GM18867 (cell line): ENCODE results near the gene STAC2.
"Not testable (repeated sequence)": the region's sequence is repeated elsewhere in the genome, so short reads cannot be mapped to it uniquely, and the experiment has no call there.

Source experiments
- ATAC-seq: cut with Tn5 transposase; IDR thresholded peaks from one replicate; pipeline ENCODE4 v1.9.1; 2021; ENCODE audit warnings: mild to moderate bottlenecking, moderate library complexity; ENCODE audit not compliant: unreplicated experiment

The STAC2 gene, protein sequence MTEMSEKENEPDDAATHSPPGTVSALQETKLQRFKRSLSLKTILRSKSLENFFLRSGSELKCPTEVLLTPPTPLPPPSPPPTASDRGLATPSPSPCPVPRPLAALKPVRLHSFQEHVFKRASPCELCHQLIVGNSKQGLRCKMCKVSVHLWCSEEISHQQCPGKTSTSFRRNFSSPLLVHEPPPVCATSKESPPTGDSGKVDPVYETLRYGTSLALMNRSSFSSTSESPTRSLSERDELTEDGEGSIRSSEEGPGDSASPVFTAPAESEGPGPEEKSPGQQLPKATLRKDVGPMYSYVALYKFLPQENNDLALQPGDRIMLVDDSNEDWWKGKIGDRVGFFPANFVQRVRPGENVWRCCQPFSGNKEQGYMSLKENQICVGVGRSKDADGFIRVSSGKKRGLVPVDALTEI

DNA sequence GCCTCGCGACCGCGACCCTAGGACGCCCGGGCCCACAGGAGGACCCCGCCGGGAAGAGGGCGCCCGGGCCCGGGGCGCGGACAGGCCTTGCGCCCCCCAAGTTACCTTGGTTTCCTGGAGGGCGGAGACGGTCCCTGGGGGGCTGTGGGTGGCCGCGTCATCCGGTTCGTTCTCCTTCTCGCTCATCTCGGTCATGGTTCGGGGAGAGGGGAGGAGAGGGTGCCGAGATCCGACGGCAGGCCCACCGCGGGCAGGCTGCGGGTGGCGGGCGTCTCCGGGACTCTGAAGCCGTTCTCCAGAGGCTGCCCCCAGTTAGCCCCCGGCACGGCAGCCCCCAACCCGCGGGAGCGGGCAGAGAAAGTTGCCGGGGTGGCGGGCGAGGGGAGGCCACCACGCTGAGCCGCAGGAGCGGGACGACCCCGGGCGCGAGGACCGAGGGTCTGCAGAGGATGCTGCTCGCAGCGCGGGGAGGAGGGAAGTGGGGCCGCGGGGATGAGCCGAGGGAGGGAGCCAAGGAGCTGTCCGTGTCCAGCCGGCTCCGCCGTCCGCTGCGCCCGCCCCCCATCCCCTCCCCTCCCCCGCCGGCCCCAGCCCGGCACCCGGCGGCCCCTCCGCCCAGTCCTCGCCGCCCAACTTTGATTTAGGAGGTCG lies at the start of gene STAC2:
Gene STAC2 (minus strand): TSS at position 638 of the 651 bp plus-strand sequence. CDS start 443 bp downstream, at position 195.
- ATAC-seq = no peak

DNA sequence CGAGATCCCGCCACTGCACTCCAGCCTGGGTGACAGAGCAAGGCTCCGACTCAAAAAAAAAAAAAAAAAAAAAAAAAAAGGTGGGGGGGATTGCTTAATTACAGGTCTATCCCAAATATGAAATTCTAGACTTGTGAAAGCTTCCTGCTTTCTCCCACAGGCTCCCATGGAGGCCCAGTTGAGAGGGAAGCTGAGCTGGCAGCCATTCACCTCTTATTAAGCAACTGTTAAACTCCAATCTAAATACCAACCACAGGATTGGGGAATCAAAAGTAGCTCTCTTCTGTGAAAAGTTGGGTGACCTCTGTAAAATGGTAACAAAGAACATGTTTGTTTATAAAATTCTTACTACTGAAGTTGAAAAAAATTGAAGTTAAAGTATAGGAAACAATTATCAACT lies 45.8 kb upstream of the STAC2 start:
- ATAC-seq = no peak

DNA sequence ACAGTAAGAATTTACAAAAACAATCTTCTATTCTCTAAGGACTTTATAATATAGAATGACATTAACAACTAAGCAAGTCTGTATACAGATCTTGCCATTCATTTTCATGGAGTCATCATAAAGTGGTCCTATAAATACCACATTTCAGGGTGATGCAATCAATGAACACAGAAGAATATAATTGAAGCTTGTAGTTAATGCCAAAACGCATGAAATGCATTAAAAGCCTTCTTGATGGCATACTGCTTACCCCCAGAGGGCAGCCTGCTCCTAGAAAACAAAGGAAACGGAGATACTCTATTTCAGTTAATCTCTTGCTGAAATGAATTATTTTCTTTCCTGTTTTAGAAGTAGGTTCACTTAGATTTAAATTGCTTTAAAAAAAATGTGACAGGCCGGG lies 45.2 kb upstream of the STAC2 start:
- ATAC-seq = no peak

DNA sequence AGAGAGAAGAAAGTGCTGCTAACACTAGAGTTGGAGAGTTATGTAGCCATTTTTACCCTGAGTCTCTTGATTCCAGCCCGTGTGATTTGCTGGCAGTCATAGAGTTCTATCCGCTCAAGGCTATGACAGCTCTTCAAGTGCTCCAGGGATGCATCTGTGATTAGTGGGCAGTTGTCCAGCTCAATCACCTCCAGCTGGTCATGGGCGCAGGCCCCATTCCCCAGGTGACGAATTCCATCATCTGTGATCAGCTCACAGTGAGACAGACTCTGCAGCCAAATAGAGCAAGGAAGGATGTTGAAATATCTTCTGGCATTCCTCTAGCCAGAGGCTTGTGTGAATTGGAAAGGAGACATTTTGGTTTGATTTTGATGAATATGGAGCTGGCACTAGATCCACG lies 38.4 kb upstream of the STAC2 start:
- no peak for ATAC-seq

DNA sequence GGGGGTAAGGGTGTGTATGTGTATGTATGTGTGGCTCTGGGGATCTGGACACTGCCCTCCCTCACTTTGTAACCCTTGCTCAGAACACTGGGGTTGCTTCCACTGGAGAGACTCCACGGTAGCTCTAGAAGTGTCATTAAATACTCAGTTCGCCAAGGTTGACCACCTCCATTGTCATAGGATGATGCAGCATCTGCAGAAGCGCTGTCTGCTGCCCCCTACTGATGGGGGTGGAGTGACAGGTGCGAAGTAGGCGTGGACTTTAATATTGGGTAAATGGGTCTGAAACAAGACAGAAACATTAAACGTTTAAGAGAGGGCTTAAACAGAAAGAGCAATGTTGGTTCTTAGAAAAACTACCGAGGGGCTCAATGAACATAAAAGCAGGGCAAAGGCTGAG lies 35.5 kb upstream of the STAC2 start:
- ATAC-seq = no peak

DNA sequence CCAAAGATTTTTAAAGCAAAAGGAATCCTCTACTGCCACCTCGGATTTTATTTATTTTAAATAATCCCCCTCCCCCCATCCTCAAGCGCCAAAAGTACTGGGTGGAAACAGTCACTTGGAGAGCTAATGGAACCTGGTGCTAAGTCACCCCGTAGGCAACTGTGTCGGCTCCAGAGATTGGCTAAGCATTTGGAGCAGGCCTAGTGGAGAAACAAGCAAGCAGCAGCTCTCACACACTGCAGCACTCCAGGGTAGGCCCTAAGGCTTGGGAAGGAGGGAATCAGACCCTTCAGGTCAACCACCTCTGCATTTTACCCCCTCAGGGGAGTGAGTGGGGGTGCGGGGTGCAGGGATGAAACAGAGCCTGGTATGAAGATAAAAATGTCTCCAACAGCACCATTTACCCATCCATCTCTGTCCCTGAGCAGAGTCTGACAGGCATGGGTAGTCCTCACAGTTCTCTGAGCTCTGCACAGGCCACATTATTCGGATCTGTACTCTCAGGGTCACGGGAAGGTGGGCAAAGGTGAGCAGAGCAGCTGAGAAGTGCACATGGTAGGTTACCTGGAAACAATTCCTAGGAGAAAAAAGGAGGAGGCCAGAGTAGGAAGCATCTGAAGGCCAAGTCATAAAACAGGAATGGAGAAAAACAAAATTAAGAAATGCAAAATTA lies 27.2 kb upstream of the STAC2 start:
- no peak for ATAC-seq

DNA sequence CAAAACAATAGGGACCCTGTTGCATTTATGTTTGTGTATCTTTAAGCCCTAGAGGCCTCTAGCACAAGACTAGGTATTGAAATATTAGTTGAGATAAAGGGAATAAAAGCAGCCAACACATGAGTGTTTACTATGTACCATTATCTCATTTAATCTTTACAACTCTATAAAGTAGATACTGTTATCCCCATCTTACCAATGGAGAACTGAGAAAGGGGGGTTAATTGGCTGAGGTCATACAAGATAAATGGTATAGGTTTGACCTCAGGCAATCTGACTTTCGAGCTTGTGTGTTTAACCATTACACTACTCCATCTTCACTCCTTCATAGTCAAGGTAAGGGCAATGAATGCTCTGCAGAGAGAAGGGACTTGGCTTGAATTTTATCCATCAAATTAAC lies 26.3 kb upstream of the STAC2 start:
- no peak for ATAC-seq

DNA sequence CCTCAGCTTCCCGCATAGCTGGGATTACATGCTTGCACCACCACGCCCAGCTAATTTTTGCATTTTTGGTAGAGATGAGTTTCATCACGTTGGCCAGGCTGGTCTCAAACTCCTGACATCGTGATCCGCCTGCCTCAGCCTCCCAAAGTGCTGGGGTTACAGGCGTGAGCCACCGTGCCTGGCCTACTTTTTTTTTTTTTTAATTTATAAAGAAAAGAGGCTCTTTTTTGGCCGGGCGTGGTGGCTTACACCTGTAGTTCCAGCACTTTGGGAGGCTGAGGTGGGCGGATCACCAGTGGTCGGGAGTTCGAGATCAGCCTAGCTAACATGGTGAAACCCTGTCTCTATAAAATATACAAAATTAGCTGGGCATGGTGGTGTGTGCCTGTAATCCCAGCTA lies 24.3 kb upstream of the STAC2 start:
- not testable (repeated sequence) for ATAC-seq

DNA sequence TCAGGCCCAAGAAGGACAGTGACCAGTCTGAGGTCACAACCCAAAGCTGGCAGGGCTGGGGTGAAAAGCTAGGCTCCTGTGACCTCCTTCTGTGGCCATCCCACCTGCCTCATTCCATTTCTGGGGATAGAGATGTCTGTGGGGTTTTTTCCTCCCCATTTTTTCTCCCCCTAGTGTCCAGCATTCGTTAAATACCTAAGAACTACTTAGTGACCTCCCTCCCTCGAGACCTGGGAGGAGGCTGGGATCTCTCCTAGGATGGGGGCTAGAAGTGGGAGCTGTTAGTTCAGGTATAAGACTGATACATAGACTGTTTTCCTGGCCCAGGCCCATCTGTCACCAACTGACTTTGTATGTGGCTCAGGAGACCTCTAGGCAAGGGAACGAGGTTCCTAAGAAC lies 20.5 kb upstream of the STAC2 start:
- ATAC-seq = no peak

DNA sequence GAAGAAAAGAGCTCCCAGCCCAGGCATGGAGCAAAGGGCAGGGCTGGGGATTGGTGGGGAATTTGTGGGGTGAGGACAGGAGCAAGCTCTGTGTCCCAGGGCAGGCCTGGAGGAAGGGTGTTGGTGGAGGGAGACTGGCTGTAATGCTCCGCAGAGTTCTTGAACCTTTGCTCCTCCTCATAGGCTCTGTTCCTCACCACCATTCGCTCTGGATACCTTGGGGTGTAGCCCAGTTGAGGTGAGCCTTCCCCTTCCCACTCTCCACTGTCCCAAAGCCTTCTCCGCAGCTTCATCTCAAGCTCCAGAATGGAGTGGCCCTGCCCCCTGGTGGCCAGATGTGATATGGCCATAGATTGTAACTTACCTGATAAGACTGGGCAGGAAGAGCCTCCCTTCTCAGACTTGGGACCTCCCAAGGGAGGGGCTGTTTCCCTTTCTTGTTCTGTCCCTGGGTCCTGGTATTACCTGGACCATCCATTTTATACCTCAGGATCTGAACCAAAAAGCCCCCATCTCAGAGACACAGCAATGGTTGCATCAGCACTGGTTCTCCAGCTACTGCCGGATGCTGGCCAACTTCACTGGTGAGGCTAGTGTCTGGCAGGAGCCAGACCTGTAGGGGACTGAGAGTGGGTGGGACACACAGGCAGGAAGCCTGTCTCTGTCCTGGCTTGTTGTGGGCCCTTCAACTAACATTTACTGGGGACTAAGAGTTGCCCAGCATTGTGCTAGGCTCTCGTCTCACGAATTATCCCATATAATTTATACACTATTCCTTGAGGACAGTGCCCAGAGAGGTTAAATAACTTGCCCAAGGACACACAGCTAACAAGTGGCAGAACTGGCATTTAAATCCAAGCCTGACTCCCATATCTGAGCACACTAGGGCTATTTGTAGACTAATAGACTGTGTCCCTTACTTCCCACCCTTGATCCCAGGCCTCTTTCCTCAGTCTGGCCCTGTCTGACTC lies 19.1 kb upstream of the STAC2 start:
- ATAC-seq = no peak

DNA sequence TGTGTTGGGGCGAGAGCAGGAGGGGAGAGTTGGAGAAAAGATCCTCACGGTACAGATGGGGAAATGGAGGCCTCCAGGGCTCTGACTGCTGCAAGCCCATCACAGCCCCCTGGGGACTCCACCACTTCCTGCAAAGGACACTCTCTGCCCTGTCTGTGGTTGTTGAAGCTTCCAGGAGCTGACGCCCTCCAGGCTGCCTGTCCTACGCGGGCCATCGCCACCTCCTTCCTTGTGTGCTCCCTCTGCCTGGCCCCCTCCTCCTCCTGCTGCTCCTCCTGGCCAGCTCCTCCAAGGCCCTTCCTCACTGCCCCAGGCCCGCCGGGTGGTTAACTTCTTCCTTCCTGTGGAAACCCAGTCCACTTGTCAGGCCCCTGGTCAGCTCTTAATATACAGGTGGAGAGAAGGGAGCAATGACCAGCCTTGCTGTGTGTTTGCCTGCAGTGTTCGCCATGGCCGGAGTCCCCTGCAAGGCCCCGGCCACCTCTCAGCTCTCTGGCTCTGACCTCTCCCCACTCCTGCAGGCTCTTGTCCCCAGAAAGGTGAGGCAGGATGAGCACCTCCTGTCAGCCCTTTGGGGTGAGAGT lies 18.4 kb upstream of the STAC2 start:
- ATAC-seq = no peak

DNA sequence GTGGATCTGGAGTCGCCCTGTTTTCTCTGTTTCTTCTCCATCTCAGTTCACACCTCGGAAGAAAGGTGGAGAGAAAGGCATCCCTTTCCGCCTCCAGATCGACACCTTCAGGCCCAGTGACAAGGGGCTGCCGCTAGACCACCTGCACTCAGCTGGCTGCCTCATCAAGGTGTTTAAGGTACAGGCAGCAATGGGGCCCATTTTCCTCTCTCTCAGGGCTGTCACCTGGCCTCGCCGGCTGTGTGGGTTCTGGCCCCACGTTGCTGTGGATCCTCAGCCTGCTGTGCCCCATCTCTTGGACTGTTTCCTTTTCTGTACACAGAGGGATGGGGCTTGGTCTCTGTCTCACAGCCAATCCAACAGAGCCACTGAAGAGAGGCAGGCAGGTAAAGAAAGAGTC lies 17.4 kb upstream of the STAC2 start:
- ATAC-seq = no peak

DNA sequence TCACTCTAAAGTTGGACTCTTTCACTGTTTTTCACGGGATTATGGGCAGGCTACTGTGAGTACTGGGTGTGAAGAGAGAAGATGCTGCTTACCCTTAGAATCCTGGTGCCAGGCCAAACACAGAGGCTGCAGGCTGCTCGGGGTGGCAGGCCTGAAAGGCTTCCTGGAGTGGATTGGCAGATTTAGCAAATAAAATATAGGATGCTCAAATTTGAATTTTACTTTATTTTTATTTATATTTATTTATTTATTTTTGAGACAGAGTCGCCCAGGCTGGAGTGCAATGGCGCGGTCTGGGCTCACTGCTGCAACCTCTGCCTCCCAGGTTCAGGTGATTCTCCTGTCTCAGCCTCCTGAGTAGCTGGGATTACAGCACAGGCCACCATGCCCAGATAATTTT lies 14.9 kb upstream of the STAC2 start:
- no peak for ATAC-seq

DNA sequence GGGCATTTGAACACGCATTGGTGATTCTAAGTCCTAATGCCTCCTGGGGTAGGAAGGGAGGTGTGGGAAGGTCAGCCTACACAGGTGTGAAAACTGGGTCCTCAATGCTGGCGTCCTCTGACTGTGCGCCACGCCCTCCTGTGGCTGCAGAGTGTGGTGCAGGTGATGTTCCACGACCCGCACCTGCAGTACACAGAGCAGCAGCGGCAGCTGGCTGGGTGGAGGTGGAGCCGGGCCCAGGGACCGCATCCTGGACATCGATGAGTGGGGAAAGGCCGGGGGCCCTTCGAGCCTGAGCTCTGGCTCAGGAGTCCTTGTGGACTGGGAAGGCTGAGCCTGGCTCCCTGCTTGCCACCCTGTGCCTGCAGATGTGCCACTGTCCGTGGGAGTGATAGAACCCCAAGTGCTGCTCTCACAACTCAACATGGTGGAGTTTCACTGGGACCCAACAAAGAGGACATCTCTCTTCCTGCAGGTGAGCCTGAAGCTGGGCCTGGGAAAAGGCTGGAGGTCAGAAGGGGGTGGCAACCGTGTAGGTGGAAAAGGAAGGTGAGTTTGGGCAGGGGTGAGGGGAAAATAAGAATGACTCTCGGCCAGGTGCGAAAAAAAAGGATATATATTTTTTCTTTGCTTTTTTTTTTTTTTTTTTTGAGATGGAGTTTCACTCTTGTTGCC lies 14.0 kb upstream of the STAC2 start:
- no peak for ATAC-seq

DNA sequence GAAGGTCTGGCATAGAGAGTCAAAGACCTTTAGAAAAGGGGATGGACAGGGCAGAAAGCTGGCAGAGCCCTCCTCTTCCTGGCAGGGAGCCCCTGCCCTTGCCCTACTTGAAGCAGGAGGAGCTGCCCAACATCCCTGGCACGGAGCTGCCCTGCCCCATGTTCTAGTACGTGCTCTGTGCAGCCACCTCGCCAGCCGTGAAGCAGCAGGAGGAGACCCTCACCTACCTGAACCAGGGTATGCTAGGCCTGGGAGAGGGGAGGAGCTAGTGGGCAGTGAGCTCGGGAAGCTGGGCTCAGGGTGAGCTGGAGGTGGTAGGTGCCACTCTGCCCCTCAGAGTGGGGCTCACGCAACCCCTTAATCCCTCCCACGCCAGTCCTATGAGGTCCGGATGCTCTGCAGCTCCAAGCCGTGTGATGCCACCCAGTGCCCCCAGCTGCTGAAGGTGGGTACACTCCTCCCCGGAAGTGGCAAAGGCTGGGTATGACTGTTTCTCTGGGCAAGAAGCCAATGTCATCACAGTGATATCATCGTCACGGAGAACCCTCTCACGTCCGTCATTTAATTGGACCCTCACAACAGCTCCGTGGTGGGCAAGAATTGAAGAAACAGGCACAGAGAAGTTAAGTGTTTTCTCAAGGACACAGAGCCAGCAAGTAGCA lies 12.7 kb upstream of the STAC2 start:
- no peak for ATAC-seq

DNA sequence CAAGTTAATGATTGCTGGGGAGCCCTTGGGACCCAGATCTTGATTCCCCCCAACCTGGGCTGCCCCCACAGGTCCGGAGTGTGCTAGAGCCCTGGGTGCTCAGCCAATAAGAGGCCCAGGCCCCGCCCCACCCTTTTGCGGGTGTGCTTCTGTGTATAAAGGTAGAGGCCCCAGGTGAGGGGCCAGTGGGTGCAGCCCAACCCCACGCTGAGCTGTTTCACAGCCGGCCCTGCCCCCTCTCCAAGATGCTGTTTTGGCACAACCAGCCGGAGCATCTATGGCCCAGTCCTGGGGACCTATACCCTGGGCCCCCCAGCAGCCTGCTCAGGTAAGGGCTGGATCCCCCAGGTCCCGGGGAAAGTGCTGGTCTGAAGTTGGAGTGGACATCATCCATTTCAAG lies 11.8 kb upstream of the STAC2 start:
- no peak for ATAC-seq

DNA sequence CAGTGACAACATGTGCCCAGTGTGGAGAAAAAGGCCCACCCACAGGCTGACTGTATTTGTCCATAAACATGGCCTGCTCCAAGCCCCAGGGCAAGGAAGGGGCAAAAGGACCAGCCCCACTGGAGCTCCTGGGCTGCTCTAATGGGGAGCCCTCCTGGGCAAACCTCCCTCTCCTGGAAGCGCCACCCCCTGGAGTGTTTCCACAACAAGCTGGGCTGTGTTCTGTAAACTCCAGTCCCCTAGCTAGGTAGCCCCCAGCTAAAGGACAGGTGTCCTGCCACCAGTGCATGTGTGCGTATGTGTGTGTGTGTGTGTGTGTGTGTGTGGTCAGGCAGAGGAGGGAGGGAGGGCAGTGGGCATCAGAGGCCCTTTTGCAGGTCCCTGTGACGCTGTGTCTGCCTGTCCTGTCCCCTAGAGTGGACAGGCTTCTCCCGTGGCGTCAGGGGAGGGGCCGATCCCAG lies 11.3 kb upstream of the STAC2 start:
- ATAC-seq = no peak

DNA sequence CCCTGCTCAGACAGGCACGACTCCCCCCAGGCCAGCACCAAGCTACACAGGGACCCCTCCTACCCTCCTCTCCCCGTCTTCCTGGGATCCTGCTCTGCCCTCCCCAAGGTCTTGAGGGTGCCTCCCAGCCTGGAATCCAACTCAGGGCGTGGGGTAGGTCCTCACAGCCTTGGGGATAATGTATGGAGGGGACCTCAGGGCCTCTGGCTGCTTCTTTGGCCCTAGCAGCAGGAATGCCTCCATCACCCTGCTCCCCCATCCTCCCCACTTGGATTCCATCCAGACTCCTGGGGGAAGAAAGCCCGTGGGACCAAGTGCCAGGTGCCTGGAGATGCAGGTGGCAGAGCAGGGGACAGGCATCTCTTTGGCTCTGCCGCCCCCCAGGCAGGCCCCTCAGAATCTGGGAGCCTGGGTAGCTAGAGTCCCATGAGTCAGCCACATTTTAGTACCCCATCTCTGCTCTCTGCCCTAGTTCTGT lies 10.7 kb upstream of the STAC2 start:
- no peak for ATAC-seq
